Choroid plexus epithelial cell (primary cell): Measurements from ENCODE around the gene POLR2L.
A peak's percentile ranks its signal among the peaks of the same experiment; 100 is the strongest.

ENCODE experiments used
- DNase-seq: peaks from one replicate; pipeline ENCODE4 v3.0.0-alpha.2; 2010; ENCODE audit warnings: low read depth
- H3K4me3 ChIP-seq: 2 replicates; pipeline ENCODE4 v1.5.1; 2011; ENCODE audit warnings: low read depth, mild to moderate bottlenecking, control low read depth, low read length, moderate library complexity
- CTCF ChIP-seq: conservative IDR thresholded peaks from 2 replicates; pipeline ENCODE4 v1.5.1; 2011; ENCODE audit warnings: low read depth, mild to moderate bottlenecking, control low read depth, inconsistent platforms, low read length, moderate library complexity

POLR2L gene

DNA sequence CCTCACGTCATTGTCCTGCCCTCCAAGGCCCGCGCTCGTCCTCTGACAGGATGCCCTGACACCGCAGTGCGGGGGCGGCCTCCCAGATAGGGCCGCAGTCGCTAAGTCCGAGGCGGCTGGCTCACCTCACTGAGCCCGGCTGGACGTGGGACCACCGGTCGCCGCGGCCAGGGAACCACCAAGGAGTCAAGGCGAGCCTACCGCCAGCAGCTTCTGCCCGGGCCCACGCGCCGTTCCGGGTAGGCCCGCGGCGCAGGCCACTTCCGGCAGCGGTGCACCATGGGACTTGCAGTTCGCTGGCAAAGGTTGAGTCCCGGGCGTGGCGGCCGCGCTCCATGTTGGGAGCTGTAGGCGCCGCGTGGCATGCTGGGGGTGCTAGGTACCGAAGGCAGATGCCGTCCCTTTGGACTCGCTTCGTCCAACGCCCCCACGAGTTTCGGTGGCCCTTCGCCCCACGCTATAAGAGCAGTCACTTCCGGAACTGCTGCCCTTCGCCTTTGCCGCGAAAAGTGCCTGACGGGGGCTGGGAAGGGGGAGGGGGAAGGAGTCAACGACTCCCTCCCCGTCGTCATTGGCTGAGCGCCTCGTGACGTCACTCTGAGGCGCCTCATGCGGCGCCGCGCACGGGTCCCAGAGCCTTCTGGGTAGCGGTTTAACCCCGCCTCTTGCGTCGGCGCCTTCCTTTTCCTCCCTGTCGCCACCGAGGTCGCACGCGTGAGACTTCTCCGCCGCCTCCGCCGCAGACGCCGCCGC, 32.9 kb downstream of the POLR2L start, which contains the start of gene RPLP2:
TSS of gene RPLP2 (plus strand) at position 681 of the 753 bp plus-strand sequence. CDS start 268 bp downstream, outside the sequence.
- DNase-seq: peak; percentile 98
- H3K4me3 ChIP-seq: peak within 1 kb of the TSS; percentile 93
- no peak for TF ChIP-seq CTCF

- no peak for TF ChIP-seq CTCF
- no peak for DNase-seq
Measured at GRCh38 chr11:808427-809286, 33.7 kb downstream of the POLR2L start.

DNA sequence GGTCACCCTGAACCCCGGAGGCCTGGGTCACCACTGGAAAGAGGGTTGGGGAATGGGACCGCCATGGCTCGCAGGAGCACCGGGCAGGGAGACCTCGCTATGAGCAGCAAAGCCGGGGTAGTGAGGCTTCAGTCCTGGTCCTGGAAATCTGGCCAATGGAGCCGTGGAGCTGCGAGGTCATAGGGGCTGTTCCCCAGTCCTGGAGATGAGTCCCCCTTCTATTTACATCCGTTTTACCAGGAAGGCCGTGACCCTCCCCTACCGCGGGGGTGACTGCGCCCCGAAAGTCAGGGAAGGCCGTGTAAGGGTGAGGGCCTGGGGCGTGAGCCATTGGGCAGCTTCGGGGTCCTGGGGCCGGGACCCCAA, 37.7 kb downstream of the POLR2L start:
- no peak for DNase-seq
- no peak for TF ChIP-seq CTCF
- H3K4me3 ChIP-seq: peak overlapping the region; percentile 64

More at GRCh38 chr11:808427-809286, 33.7 kb downstream of the POLR2L start:
- peak overlapping the region; percentile 93 for H3K4me3 ChIP-seq

GRCh38 chr11:803770-804598, 38.3 kb downstream of the POLR2L start:
- H3K4me3 ChIP-seq: peak overlapping the region; percentile 64
- no peak for DNase-seq
- no peak for TF ChIP-seq CTCF

DNA sequence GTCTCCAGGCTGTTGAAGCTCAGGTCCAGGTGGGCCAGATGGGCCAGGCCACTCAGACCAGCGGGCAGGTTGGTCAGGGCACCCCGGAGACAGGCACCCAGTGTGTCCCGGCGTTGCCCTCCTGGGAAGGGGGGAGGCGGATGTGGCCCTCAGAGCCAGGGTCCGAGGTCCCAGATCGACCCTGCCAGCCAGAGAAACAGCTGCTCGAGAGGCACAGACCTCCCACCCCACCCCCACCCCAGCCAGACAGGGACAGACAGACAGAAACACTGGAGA, 38.9 kb downstream of the POLR2L start:
- no peak for DNase-seq
- no peak overlapping the region for H3K4me3 ChIP-seq
- TF ChIP-seq CTCF: no peak

- no peak for TF ChIP-seq CTCF
- H3K4me3 ChIP-seq: no peak overlapping the region
- DNase-seq: no peak
Measured at GRCh38 chr11:802693-803466, 39.4 kb downstream of the POLR2L start.
